Fibroblast of the aortic adventitia (primary cell): ENCODE data around the gene CAPS. TPM values are rescaled to one million over a fixed set of nuclear protein-coding genes. Genes with fewer than 3 reads are reported as not detected.

ENCODE experiments used
- DNase-seq: peaks from one replicate; pipeline ENCODE4 v3.0.0-alpha.2; 2010; ENCODE audit warnings: low read depth
- H3K4me3 ChIP-seq: 2 replicates; pipeline ENCODE4 v1.5.1; 2011; ENCODE audit warnings: low read depth, mild to moderate bottlenecking, control low read depth, low read length, moderate library complexity
- total RNA-seq: library from RNA; depleted of rRNA; stranded (reverse); fragments of >200 nt; gene quantifications from 2 replicates; pipeline ENCODE4 v1.2.3, GENCODE V29; 2012; ENCODE audit warnings: low replicate concordance
- TF ChIP-seq, protein P1 (sequence below): IDR thresholded peaks from 2 replicates; pipeline ENCODE4 v1.5.1; 2011; ENCODE audit warnings: mild to moderate bottlenecking, low read length, control low read depth, inconsistent platforms; ENCODE audit not compliant: insufficient read depth

The CAPS gene
- total RNA-seq, 1 donor = 3.5 TPM

DNA sequence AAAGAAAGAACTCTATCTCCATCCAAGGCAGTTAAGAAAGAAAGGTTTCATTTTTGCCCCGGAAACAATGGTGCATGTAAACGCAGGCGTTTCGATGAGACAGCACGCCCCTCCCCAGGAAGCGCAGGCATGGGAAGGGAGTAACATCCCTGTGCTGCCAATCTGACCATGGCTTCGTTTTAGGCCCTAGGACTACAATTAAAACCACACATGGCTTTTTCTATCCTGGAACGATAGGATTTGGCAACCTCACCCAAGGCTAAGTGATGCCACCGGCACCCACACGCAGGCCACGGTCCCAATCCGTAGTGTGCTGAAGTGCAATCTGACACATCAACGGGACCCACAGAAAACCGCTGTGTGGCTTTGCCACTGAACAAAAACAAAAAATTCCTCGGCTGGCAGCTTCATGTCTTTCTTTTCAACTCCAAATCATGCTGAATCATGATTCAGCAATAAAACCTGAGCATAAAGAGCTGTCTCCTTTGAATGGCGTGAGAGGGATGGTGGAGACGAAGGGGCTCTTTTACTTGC is 39.7 kb downstream of the CAPS start:
- TF ChIP-seq, protein P1, sequence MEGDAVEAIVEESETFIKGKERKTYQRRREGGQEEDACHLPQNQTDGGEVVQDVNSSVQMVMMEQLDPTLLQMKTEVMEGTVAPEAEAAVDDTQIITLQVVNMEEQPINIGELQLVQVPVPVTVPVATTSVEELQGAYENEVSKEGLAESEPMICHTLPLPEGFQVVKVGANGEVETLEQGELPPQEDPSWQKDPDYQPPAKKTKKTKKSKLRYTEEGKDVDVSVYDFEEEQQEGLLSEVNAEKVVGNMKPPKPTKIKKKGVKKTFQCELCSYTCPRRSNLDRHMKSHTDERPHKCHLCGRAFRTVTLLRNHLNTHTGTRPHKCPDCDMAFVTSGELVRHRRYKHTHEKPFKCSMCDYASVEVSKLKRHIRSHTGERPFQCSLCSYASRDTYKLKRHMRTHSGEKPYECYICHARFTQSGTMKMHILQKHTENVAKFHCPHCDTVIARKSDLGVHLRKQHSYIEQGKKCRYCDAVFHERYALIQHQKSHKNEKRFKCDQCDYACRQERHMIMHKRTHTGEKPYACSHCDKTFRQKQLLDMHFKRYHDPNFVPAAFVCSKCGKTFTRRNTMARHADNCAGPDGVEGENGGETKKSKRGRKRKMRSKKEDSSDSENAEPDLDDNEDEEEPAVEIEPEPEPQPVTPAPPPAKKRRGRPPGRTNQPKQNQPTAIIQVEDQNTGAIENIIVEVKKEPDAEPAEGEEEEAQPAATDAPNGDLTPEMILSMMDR = no peak
- no peak overlapping the region for H3K4me3 ChIP-seq
- DNase-seq = no peak

DNA sequence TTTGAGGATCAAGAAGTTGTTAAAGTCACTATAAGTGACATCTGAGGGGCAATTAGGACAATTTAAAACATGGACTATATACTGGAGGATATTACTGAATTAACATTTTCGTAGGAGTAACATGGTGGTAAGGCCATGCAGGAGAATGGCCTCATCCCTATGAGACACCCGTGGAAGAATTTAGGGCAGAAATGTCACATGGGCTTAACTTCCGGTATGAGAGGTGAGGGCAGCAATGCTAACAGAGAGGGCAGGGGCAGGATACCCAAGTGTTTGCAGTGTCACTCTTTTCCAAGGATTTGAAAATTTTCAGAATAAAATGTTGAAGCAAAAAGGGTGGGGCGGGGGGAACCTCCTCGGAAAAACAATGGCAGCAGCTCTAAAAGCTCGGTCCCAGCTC is 40.2 kb downstream of the CAPS start:
- TF ChIP-seq, protein P1 = no peak
- DNase-seq = no peak
- H3K4me3 ChIP-seq = peak overlapping the region; percentile 31

DNA sequence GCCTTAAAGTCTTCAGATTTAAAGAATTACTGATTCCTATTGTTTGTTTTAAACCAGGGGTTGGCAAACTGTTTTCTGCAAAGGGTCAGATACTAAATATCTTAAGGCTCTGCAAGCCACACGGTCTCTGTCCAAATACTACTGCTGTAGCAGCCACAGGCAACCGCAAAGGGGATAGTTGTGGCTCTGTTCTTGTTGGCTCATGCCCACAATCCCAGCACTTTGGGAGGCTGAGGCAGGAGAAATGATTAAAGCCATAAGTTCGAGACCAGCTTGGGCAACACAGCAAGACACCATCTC is 41.5 kb downstream of the CAPS start:
- peak; percentile 65 for DNase-seq
- TF ChIP-seq, protein P1 = no peak
- no peak overlapping the region for H3K4me3 ChIP-seq

DNA sequence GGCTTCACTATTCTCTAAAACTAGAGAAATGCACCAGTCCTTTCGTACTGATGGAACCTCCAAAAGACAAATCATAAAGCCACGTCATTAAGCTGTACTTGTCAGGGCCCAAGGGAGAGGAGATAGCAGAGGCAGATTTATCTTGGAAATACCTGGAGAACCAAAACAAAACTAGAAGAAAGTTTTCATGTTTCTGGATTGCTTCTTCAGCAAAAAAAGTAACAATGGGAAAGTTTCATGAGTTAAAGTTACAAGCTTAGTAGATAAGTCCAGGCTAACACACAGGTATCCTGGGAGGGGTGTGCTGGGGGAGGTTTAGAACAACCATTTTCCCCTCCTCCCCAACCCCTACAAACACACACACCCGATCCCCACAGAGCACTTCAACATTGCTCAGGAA is 42.3 kb downstream of the CAPS start:
- no peak overlapping the region for H3K4me3 ChIP-seq
- TF ChIP-seq, protein P1 = no peak
- no peak for DNase-seq

DNA sequence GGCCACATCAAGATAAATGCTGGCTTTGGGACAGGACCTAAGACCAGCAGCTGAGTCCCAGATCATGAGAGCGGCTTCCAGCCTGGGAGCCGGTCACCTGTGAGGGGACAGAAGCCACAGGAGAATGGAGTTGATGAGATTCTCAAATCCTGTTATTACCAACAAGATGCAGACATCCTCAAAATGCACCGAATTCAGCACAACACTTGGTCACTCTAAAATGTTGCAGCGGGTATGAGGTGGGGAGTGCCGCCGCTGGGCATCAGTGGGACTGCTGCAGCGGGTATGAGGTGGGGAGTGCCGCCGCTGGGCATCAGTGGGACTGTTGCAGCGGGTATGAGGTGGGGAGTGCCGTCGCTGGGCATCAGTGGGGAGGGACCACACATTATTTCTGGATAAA is 42.7 kb downstream of the CAPS start:
- TF ChIP-seq, protein P1 = no peak
- no peak for DNase-seq
- no peak overlapping the region for H3K4me3 ChIP-seq

DNA sequence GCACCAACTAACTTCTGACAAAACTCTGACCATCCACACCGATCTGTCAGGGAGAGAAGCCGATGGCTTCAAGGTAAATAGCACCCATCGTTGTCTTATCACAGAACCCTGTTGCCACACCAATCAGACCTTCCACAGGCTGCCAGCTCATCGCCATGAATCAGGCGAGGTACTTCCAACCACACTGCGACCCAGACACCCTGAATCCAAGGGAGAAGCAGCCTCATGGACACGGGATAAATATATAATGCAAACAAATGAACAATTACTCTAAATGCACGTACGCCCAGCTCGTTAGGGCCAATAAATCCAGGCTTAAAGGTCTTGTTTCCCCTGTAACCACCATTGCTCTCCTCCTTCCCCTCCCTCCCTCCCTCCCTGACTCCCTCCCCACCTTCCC is 43.1 kb downstream of the CAPS start:
- no peak for DNase-seq
- H3K4me3 ChIP-seq = no peak overlapping the region
- TF ChIP-seq, protein P1 = no peak
